ENCODE data around the gene GALR3. TPM values are rescaled to one million over a fixed set of nuclear protein-coding genes. Genes with fewer than 3 reads are reported as not detected.

The GALR3 gene
- total RNA-seq, 4 donors from 2014 or later, result not detected

- H3K9me3 ChIP-seq, result no peaks in the 10 kb centered on the region
- intact Hi-C loops (cut with DNase I; ENCODE audit: low total_unique reads), result loop anchor here (2.0 to 5.0 kb wide), 2 partner anchors 47 to 149 kb away; no protein-coding TSS in a partner anchor
- DNase-seq, result peak; percentile 79 to 89
- TF ChIP-seq POLR2A (IDR thresholded peaks at IDR 0.05) (peak in 1 of 2 donors; percentile 26), CTCF (IDR thresholded peaks at IDR 0.05) (peak; percentile 98 to 99 (median 98))
- H3K27ac ChIP-seq, result peak overlapping the region; percentile 32 to 57
- H3K36me3 ChIP-seq, result no peaks in the 10 kb centered on the region
- H3K4me3 ChIP-seq, result peak overlapping the region; percentile 20 to 41
- peaks cover 0 to 12% of the 10 kb centered on the region in 2 donors for H3K27me3 ChIP-seq
- H3K4me1 ChIP-seq, result peaks cover 0 to 13% of the 10 kb centered on the region in 2 donors
These were observed 5.3 kb upstream of the GALR3 start for GRCh38 chr22:37817705-37818408.

- DNase-seq, result peak in 1 of 2 donors; percentile 44
- Histone ChIP-seq H3K9me3 (no peaks in the 10 kb centered on the region), H3K4me1 (peaks cover 0 to 13% of the 10 kb centered on the region in 2 donors), H3K27me3 (peaks cover 0 to 12% of the 10 kb centered on the region in 2 donors), H3K4me3 (peak overlapping the region; percentile 15 to 41), H3K27ac (no peak overlapping the region), H3K36me3 (no peaks in the 10 kb centered on the region)
- intact Hi-C loops (cut with DNase I; ENCODE audit: low total_unique reads), result loop anchor here (5.0 kb wide), 1 partner anchor 149 kb away; no protein-coding TSS in a partner anchor
- no peak for TF ChIP-seq POLR2A (IDR thresholded peaks at IDR 0.05)
- peak in 3 of 4 experiments; percentile 21 to 41 (median 39) for TF ChIP-seq CTCF (IDR thresholded peaks at IDR 0.05)
These were observed 4.6 kb upstream of the GALR3 start for GRCh38 chr22:37818409-37819104.

GRCh38 chr22:37819105-37819433 is 4.1 kb upstream of the GALR3 start:
- intact Hi-C loops (cut with DNase I; ENCODE audit: low total_unique reads), result loop anchor here (5.0 kb wide), 1 partner anchor 148 kb away; no protein-coding TSS in a partner anchor
- Histone ChIP-seq H3K4me1 (peaks cover 0 to 13% of the 10 kb centered on the region in 2 donors), H3K4me3 (peak overlapping the region; percentile 15 to 41), H3K9me3 (no peaks in the 10 kb centered on the region), H3K27me3 (peaks cover 0 to 12% of the 10 kb centered on the region in 2 donors), H3K27ac (no peak overlapping the region), H3K36me3 (no peaks in the 10 kb centered on the region)
- DNase-seq, result no peak
- TF ChIP-seq CTCF (IDR thresholded peaks at IDR 0.05) (no peak), POLR2A (IDR thresholded peaks at IDR 0.05) (no peak)

- no peak for TF ChIP-seq POLR2A (IDR thresholded peaks at IDR 0.05)
- TF ChIP-seq CTCF (IDR thresholded peaks at IDR 0.05), result no peak
- Histone ChIP-seq H3K36me3 (no peaks in the 10 kb centered on the region), H3K4me3 (no peak overlapping the region), H3K27ac (no peak overlapping the region), H3K27me3 (peaks cover 0 to 12% of the 10 kb centered on the region in 2 donors), H3K9me3 (no peaks in the 10 kb centered on the region), H3K4me1 (peaks cover 0 to 23% of the 10 kb centered on the region in 2 donors)
- intact Hi-C loops (cut with DNase I; ENCODE audit: low total_unique reads), result no loop called here
- DNase-seq, result no peak
These were observed 2.8 kb upstream of the GALR3 start for GRCh38 chr22:37820350-37820749.

Data from uterus (tissue), 4 donors.